ENCODE results near the gene ATG10.

DNA sequence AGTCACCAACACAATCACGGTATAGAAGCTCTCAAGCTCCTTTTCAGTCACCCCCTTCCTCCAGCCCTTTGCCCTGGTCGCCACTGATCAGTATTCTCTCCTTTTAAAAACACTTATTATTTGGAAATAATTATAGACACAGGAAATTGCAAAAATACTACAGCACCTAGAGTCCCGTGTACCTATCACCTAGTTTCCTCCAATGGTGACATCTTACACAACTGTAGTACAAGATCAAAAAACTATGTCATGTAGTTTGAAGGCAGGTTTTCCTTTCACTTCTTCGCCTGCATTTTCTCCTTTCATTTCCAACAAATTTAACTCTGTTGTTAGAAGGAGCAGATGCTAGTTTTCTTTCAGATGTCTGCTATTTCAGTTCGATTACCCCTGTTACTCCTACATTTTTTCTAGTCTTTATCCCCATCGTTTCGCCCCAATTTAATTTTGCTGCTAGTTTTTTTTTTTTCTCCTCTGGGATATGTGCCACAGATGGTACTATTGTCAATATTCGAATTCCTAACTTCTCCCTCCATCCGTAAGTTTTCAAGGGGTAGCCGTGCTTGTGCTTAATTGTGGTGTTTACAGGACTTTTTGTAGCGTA is 612 bp upstream of the ATG10 start:
- TF ChIP-seq, protein P1, sequence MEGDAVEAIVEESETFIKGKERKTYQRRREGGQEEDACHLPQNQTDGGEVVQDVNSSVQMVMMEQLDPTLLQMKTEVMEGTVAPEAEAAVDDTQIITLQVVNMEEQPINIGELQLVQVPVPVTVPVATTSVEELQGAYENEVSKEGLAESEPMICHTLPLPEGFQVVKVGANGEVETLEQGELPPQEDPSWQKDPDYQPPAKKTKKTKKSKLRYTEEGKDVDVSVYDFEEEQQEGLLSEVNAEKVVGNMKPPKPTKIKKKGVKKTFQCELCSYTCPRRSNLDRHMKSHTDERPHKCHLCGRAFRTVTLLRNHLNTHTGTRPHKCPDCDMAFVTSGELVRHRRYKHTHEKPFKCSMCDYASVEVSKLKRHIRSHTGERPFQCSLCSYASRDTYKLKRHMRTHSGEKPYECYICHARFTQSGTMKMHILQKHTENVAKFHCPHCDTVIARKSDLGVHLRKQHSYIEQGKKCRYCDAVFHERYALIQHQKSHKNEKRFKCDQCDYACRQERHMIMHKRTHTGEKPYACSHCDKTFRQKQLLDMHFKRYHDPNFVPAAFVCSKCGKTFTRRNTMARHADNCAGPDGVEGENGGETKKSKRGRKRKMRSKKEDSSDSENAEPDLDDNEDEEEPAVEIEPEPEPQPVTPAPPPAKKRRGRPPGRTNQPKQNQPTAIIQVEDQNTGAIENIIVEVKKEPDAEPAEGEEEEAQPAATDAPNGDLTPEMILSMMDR (conservative IDR thresholded peaks at IDR 0.05; ENCODE audit: low read depth in 2 of 2), result no peak
- no peak for TF ChIP-seq EZH2 (IDR thresholded peaks at IDR 0.05; ENCODE audit: low read depth, unreplicated experiment)
- no peak for TF ChIP-seq POLR2AphosphoS5 (IDR thresholded peaks at IDR 0.05; ENCODE audit: low read depth)
- TF ChIP-seq STAT1 (IDR thresholded peaks at IDR 0.05; ENCODE audit: unreplicated experiment), result no peak
- TF ChIP-seq CREB1 (CRISPR knock-in tag; IDR thresholded peaks at IDR 0.05; ENCODE audit: low read depth), result no peak
